Activated T-helper 17 cell treated with anti-CD3 and anti-CD28 coated beads, Interleukin-2, amount 50 U/mL, for 72 hours (primary cell): ENCODE measurements around the gene ITGA2. TPM values are rescaled to one million over a fixed set of nuclear protein-coding genes. Genes with fewer than 3 reads are reported as not detected.

Experiments used
- ATAC-seq: fragments of 150-1000 bp; cut with Tn5 transposase; replicated peaks from 2 replicates; pipeline ENCODE4 v1.10.0; 2021; ENCODE audit warnings: mild to moderate bottlenecking, moderate library complexity
- H3K27ac Mint-ChIP-seq: one replicate; pipeline ENCODE4 v1.8.0; 2022; ENCODE audit warnings: mixed read lengths
- H3K27me3 Mint-ChIP-seq: one replicate; pipeline ENCODE4 v1.8.0; 2022; ENCODE audit warnings: mixed read lengths
- H3K36me3 Mint-ChIP-seq: one replicate; pipeline ENCODE4 v1.8.0; 2022; ENCODE audit warnings: low read depth, mild to moderate bottlenecking, mixed read lengths
- H3K4me1 Mint-ChIP-seq: one replicate; pipeline ENCODE4 v1.8.0; 2022; ENCODE audit warnings: mixed read lengths
- H3K4me3 Mint-ChIP-seq: one replicate; pipeline ENCODE4 v1.8.0; 2022; ENCODE audit warnings: mild to moderate bottlenecking, mixed read lengths
- H3K9me3 Mint-ChIP-seq: one replicate; pipeline ENCODE4 v1.8.0; 2022; ENCODE audit warnings: mixed read lengths
- total RNA-seq, 2 donors: library from RNA; stranded (reverse); gene quantifications; one replicate each; pipeline ENCODE4 v1.2.3, GENCODE V29; 2022

ITGA2 gene
- total RNA-seq, 2 donors from 2014 or later: 2.3 to 8.6 TPM

DNA sequence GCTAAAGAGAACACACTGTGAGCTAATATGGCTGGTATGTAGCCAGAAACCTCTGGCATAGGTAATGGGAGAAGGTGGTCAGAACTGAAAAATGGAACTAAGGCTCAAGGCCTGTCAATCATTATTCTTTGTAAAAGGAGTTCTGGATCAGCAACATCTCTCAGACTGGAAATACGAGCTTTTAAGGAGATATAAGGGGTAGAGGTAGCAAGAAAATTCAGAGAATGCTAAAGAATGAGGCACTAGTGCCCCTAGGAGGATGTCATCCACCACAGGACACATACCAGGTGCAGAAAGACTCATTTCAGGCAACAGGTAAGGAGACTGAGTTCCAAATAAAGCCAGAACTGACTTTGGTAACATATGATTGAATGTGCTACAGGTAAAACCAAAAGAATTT, 139.3 kb downstream of the ITGA2 start:
- Mint-ChIP-seq H3K27ac (no peak overlapping the region), H3K36me3 (no peaks in the 10 kb centered on the region), H3K4me1 (no peaks in the 10 kb centered on the region), H3K27me3 (peaks cover 9% of the 10 kb centered on the region), H3K4me3 (no peak overlapping the region), H3K9me3 (no peaks in the 10 kb centered on the region)
- ATAC-seq: no peak

DNA sequence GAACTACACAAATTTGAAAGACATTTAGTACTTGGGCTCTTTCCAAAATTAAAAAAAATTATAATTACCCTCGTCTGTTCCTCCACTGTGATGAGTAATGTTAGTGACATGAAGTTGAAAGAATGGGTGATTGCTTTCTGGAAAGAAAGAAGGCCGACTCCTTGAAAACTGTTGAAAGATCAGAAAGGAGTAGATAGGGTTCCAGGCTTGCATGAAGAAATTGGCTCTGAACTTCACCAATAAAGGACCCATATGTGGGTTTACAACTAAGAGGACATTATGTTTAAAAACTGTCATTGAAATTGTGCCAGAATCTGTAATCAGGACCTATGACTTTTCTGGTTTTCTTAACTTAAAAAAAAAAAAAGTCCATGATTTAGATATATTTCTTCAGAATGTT, 141.1 kb downstream of the ITGA2 start:
- Mint-ChIP-seq H3K9me3 (no peaks in the 10 kb centered on the region), H3K27ac (no peak overlapping the region), H3K4me1 (no peaks in the 10 kb centered on the region), H3K36me3 (no peaks in the 10 kb centered on the region), H3K27me3 (peaks cover 9% of the 10 kb centered on the region), H3K4me3 (no peak overlapping the region)
- no peak for ATAC-seq

DNA sequence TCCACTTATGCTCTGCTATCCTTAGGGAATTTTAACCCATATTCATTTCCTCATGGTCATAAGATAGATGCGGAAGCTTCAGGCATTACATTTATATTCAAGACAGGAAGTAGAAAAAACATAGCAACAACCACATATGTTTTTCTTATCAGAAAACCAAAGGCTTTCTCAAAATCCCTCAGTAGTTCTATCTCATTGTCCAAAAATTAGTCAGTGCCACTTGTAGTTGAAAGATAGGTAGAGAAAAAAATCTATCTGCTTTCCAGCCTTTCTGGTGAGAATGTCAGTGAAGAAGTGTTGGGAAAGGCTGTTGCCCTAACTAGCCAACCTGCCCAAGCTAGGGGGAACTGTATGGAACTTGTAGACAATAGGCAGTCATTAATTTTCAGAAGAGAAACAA, 143.9 kb downstream of the ITGA2 start:
- Mint-ChIP-seq H3K36me3 (no peaks in the 10 kb centered on the region), H3K4me3 (no peak overlapping the region), H3K27me3 (no peaks in the 10 kb centered on the region), H3K27ac (no peak overlapping the region), H3K9me3 (no peaks in the 10 kb centered on the region), H3K4me1 (no peaks in the 10 kb centered on the region)
- ATAC-seq: no peak

Other genes starting within 250 kb of the ITGA2 start
- 10 to 100 TPM in 1 of 2 donors, 1 to 10 TPM in 1; 3.1 to 14.9 TPM for gene ITGA1, start 201.4 kb upstream of the ITGA2 start, total RNA-seq
- 10 to 100 TPM; 22.9 to 35.0 TPM for gene PELO, start 201.4 kb upstream of the ITGA2 start, total RNA-seq
- gene MOCS2, start 120.4 kb downstream of the ITGA2 start, total RNA-seq: 10 to 100 TPM; 17.0 to 27.6 TPM